Adipose tissue (tissue), 3 donors: ENCODE results near the gene COA8. TPM values are rescaled to one million over a fixed set of nuclear protein-coding genes. Genes with fewer than 3 reads are reported as not detected.

Source experiments
- H3K27ac ChIP-seq: one replicate; pipeline ENCODE4 v1.5.1; 2013; ENCODE audit warnings: low read depth, low read length
- WGBS, 3 donors: extraction: QIAGEN DNeasy Blood & Tissue Kit; methylation state at CpG; one replicate each; pipeline ENCODE4 v1.1.7; 2013; 5-methylcytosine and 5-hydroxymethylcytosine counted together
- polyA plus RNA-seq, 3 donors: library from polyadenylated mRNA; stranded (reverse); fragments of 200-250 nt; gene quantifications; one replicate each; pipeline ENCODE4 v1.2.3, GENCODE V29; 2013
- donor health status: healthy with polysubstance abuse.
- donor health status: Bipolar disorder and iron deficiency.
- donor health status: healthy.

The COA8 gene
- polyA plus RNA-seq, 3 donors: 49.3 to 67.5 (median 62.8) TPM

- H3K27ac ChIP-seq: no peak overlapping the region
- WGBS, 3 donors: 82 to 91% (median 85%) methylated on average over 22 to 25 of the region's 25 CpGs
These were observed 28.7 kb upstream of the COA8 start for GRCh38 chr14:103533999-103534575.

- WGBS, 3 donors: 85 to 88% (median 85%) methylated on average over 21 to 22 of the region's 22 CpGs
These were observed 28.1 kb upstream of the COA8 start for GRCh38 chr14:103534576-103535061.

DNA sequence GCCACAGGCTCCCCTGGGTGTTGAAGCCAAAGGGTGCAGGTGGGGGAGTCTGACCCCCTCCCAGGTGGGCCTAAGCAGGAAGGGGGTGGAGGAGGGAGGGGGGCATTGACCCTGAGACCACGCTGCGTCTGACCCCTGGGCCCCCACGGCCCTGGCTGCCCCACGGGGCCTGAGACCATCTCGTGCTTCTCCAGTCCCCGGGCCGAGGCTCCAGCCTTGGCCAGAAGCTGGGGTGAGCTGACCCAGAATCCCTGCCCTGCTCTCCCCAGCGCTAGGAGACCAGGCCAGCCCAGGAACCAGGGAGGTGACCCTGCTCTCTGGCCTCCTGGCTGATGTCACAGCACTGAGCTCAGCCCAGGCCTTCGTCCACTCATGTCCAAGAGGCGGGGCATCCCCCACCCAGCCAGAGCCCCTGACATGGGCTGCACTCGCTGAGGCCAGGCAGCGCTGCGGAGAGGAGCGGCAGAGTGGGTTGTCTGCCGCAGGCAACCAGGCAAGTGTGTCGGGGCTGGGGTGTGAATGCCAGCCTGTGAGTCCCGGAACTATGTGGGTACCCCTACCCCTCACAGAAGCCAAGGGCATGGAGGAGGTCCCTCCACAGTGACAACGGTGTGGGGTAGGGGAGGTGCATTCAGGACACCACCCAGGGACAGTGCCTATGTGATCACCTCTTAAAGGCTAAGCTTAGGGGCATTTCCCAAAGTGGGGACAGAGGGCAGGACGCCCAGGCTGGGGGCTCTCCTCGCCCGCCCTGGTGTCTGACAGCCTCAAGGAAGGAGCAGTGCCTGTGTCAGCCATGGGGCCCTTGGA, 27.5 kb upstream of the COA8 start:
- H3K27ac ChIP-seq: no peak overlapping the region
- WGBS, 3 donors: 71 to 91% (median 79%) methylated on average over 21 of the region's 21 CpGs

More at GRCh38 chr14:103534576-103535061, 28.1 kb upstream of the COA8 start:
- no peak overlapping the region for H3K27ac ChIP-seq

DNA sequence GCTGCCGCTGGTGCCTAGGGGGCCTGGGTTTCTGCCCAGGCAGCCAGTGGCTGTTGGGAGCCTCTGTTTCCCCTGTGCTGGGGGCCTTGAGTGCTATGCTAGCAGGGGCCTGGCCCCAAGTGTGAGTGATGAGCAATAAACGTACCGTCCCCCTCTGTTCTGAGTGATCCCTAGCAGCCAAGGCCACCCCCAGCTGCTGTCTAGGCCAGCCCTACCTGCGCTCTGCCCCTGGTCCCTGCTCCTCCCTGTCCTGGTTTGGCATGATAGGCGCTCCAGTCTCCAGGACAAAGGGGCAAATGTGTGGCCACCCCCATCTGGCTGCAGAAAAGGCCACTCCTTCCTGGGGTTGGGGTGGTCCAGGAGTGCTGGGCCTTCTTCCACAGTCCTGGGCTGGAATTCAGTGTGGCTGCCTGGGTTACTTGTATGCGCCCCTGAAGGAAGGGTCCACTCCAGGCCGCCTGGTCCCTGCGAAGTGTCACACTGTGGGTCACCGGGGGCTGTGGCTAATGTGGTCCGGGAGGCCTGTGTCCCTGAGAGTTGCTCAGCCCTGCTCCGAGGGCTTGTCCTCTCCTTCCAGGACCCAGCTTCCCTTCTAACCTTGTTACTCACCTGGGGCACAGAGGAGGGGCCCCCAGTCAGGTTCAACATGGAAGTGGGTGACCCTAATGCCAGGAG, 26.7 kb upstream of the COA8 start:
- 79 to 85% (median 82%) methylated on average over 11 of the region's 11 CpGs for WGBS, 3 donors
- no peak overlapping the region for H3K27ac ChIP-seq

DNA sequence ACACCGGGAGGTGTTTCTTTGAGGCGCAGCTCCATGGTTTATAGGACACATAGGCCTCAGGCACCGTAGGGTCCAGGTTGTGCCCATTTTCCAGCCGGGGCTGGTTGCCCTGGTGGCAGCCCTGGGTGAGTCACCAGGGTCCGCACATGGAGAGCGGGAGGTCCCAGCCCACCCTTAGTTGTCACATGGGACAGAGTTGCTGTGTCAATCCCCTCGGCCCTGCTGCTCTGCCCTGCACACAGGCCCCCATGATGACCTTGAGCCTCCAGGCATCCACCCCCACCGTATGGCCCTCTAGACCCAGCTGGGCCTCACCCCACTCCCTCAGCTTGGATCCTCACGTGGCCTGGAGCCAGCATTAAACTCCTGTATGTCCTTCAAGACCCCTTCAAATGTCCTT, 26.1 kb upstream of the COA8 start:
- H3K27ac ChIP-seq: no peak overlapping the region
- WGBS, 3 donors: 75 to 80% (median 78%) methylated on average over 9 of the region's 9 CpGs

DNA sequence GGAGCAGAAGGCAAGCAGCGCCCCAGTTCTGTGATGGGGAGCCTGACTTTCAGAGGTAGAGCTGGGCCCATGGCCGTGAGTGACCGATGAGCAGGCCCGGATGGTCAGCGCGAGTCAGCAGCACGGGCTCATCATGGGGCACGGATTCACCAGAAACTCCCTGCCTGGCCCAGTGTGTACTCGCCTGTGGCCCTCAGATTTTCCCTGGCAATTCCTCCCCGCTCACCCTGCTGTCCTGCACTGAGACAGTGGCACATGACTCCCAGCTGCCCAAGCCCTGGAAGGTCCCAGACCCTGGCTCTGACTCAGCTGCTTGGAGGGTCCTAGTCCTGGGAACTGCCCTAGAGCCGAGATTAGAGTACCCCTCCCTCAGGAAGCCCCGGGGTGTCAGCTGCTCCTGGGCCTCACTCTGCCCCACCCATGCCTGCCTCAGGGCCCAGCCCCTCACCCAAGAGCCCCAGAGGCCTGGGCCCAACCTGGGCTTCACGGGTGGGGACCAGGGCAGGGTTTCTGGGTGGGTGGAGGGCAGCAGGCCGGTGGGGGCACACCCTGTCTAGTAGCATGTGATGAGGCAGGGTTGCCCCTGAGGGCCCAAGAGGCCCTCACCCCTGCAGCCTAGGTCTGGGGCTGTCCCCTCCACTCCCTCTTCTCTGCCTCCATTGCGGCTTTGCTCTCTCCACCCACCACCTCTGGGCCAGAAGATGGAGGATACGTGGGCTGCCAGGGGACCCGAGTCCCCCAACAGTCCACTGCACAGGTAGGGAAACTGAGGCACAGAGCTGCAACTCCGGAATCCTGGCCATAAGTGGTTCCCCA, 25.4 kb upstream of the COA8 start:
- 74 to 82% (median 78%) methylated on average over 16 to 18 of the region's 18 CpGs for WGBS, 3 donors
- H3K27ac ChIP-seq: no peak overlapping the region

DNA sequence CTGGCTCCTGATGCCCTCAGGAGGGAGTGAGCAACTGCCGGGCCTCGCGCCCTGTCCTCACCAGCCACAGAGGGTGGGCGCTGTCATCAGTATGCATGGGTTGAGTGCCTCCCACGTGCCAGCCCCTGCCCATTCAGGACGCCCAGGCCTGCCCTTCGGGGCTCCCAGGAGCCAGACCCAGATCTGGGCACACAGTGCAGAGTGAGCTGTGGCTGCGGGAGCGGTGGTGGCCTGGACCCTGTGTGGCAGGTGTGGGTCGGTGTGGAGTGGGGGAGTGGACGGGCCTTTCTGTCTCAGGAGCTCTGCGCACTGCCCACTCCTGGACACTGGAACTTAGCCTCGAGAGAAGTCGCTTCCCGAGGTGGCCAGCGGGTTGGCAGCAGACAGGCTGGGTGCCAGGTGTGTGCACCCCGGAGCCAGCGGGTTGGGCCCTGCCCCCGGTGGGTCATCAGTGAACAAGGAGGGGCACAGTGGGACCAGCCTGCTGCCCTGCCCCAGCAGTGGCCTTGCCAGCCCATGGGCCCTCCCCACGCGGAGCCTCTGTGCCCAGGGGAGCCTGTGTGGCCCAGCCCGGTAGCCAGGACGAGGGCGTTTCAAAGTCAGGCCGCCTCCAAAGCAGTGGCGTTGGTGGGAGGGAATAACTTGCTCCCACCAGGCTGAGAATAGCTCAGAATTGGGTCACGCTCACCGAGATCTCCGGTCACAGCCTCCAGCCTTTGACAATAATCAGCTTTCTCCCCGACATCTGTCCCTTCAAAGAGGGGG, 24.3 kb upstream of the COA8 start:
- 34 to 53% (median 53%) methylated on average over 29 to 30 of the region's 30 CpGs for WGBS, 3 donors
- H3K27ac ChIP-seq: no peak overlapping the region

DNA sequence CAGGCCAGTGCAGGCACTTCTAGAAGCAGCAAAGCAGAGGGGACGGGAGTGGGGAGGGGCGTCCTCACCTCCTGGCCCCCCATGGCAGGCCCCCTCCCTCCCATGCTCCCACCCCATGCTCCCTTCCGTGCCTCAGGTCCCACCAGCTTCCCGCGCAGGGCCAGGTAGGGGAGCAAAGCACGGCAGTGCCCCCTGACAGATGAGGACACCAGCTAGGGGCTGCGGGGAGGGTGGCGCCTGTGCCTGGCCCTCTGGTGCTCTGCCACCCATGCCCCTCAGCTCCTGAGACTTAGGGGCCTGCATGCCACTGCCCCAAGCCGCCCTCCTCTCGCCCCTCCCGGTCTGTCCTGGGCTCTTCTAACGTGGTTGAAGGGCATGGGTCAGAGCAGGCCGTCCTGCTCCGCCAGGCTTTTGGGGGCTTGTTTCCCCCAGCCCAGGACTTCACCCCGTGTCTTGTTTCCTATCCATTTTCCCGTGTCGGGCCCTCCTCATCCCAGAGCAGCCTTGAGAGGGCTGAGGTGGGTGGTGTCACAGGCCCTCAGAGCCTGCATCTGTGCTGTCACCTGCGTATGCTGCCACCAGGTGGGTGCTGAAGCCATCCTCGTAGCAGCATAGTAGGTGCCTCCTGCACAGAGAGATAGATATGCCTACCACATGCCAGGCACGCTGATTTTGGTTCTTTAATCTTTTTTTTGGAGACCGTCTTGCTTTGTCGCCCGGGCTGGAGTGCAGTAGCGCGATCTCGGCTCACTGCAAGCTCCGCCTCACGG, 23.5 kb upstream of the COA8 start:
- H3K27ac ChIP-seq: no peak overlapping the region
- WGBS, 3 donors: 65 to 71% (median 68%) methylated on average over 27 to 28 of the region's 28 CpGs

DNA sequence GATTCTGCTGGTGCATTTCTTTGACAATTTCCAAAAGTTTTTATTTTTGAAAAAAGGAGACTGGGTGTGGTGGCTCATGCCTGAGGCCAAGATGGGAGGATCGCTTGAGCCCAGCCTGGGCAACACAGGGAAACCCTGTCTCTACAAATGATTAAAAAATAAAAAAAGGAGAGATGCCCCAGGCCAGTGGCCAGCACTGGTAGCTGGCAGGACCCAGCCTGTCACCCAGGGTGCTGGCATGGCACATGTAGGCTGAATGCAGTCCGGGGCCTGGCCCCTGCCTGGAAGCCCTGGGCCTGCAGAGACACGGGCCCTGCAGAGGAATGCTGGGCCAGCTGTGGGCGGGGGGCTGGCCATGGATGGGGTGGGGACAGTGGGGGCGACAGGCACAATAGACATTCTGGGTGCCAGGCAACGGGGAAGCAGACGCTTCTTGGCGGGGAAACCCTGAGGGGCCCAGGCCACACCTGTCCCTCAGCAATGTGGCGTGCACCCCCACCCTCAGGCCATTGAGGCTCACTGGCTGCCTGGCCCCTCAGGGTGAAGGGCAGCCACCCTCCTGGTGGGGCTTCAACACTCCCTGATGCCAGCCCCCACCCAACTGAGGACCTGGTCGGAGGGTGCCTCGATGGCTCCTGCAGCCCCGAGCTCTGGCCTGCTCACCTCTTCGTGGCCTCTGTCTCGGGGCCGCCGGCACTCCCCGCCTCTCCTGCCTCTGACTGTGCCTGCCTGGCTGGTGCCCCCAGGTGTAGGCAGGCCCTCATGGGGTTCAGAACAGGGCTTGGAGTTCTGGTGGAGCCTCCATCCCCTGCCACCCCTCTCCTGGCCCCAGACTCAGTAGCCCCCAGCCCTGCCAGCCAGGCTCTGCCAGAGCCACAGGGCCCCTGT, 21.7 kb upstream of the COA8 start:
- 60 to 77% (median 62%) methylated on average over 16 to 17 of the region's 17 CpGs for WGBS, 3 donors
- no peak overlapping the region for H3K27ac ChIP-seq

- peak overlapping the region; percentile 9 for H3K27ac ChIP-seq
- 58 to 71% (median 68%) methylated on average over 27 to 33 of the region's 33 CpGs for WGBS, 3 donors
These were observed 20.8 kb upstream of the COA8 start for GRCh38 chr14:103541709-103542604.

- 16 to 35% (median 23%) methylated on average over 15 to 18 of the region's 18 CpGs for WGBS, 3 donors
- H3K27ac ChIP-seq: no peak overlapping the region
These were observed 20.1 kb upstream of the COA8 start for GRCh38 chr14:103542605-103543088.

- WGBS, 3 donors: 64 to 76% (median 71%) methylated on average over 9 to 10 of the region's 10 CpGs
These were observed 19.6 kb upstream of the COA8 start for GRCh38 chr14:103543140-103543539.

GRCh38 chr14:103543721-103544387, 18.9 kb upstream of the COA8 start:
- no peak overlapping the region for H3K27ac ChIP-seq
- 66 to 83% (median 68%) methylated on average over 16 to 19 of the region's 19 CpGs for WGBS, 3 donors

More at GRCh38 chr14:103543140-103543539, 19.6 kb upstream of the COA8 start:
- H3K27ac ChIP-seq: no peak overlapping the region

DNA sequence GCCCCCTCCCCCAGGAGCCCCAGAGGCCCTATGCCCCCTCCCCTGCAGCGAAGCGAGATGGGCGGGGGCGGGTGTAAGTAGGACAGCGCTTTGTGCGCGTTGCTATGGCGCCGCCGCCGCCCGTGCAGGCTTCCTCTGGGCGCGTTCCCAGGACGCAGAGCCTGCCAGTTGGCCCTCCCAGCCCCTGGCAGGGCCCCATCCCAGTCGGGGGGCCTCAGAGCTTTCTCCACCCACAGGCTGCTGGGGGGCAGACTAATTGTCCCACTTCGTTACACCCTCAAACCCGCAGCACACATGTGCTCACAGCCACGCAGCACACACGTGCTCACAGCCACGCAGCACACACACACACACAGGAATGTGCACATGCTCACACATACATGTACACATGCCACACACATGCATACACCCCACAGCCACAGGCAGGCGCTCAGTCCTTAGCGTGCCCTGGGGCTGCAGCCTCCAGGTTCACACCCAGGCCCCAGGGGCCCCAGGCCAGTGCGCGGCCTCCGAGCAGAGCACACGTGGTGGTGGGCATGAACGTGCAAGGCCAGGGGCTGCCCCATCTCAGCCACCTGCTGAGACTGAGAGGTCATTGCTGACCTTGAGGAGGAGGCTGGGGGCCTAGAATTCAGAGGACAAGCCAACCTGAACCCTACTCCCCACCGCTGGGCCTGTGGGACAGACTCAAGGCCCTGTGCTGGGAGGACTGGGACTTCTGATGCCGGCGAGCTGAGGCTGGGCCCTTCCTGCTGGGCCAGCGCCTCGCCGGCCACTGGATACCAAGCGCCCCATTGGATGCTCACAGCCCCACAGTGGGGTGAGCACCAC, 18.2 kb upstream of the COA8 start:
- WGBS, 3 donors: 55 to 82% (median 57%) methylated on average over 19 to 35 of the region's 35 CpGs
- H3K27ac ChIP-seq: no peak overlapping the region
